GM21737 (cell line): ENCODE data around the gene LTF.
"Not testable (repeated sequence)": the region's sequence is repeated elsewhere in the genome, so short reads cannot be mapped to it uniquely, and the experiment has no call there.

Experiments
- ATAC-seq: cut with Tn5 transposase; IDR thresholded peaks from one replicate; pipeline ENCODE4 v1.9.1; 2021; ENCODE audit warnings: mild to moderate bottlenecking, moderate library complexity; ENCODE audit not compliant: unreplicated experiment

Gene LTF

GRCh38 chr3:46416811-46417510 lies 47.7 kb downstream of the LTF start:
- ATAC-seq = no peak

- ATAC-seq = no peak
Measured at GRCh38 chr3:46416125-46416810, 48.4 kb downstream of the LTF start.

DNA sequence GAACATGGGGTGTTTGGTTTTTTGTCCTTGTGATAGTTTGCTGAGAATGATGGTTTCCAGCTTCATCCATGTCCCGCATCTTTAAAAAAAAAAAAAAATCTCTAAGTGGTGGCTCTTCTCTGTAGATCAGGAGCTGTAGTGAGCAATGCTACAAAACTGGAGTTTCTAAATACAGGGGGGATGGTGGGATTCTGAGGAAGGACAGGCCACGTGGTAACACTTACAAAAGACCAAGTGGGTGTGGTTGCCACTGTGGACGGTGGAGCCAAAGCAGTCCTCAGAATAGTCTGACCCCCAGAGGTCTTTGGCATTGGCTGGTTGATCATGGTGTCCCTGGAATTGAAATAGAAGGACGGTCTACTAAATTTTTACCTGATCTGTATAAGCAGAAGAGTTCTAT lies 50.0 kb downstream of the LTF start:
- no peak for ATAC-seq

DNA sequence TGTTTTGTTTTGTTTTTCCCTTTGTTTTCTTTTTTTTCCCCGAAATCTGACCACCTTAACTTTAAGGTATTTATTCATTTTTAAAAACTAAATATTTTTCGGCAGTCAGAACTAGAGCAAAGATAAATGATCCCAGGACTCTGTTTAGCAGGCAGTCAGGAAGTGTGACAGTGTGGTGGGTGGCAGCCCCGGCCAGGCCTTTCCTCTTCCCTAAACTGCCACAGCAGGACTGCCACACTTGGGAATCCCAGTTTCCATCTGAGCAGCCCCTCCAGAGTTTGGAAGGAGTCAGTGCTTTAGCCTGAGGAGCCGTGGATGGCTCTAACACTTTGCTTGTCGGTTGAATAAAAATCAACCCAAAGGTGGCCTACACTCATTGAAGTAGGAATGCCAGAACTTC lies 50.8 kb downstream of the LTF start:
- no peak for ATAC-seq

DNA sequence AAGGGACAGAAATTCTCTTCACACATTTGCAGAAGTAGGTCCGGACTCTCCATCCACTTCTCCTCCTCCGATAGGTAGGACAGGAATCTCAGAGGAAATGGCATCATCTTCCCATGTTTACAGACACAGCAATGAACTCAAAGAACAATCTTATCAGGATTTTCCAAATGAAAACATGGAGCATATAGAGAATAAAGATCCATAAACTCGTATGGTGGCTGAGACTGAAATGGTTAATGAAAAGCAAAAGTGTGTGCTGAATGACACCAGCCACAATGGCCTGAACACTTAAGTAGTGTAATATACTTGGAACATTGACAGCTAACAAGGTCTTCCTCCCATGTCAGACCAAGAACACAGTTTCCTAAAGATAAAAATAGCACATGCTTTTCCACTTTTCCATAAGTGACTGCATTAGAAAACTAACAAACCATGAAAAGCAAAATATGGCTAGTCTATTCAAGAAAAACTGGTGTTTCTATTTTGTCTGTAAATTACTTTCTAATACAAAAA lies 51.9 kb downstream of the LTF start:
- ATAC-seq = no peak

DNA sequence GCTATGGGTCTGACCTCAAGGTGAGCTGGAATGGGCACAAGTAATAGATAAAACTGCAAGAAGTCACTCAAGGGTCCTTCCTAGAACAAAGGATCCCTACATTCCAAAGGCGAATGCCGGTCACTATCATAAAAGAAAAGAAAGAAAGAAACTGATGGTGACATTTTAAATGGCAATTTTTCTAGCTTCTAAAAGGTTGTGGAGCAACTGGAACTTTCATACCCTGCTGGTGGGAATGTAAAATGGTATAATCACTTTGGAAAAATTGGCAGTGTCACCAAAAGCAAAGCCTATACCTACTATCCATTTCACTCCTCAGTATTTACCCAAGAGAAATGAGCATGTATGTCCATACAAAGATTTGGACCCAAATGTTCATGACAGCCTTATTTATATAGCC lies 53.4 kb downstream of the LTF start:
- ATAC-seq = no peak

DNA sequence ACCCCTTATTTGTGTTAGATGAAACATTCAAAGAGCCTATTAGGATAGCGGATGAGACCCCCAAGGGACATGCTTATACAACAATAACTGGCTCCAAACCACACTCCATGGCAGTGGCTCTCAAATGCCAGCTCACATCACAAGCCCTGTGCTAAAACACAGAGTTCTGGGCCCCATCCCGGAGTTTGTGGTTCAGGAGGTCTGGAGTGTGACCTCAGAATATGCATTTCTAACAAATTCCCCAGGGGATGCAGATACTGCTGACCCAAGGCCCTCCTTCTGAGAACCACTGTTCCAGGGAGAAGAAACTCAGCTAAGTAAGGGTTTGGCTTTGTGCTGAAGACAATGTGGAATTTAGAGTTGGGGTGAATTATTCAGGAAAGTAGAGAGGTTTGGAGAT lies 54.0 kb downstream of the LTF start:
- no peak for ATAC-seq

GRCh38 chr3:46409739-46410489 lies 54.8 kb downstream of the LTF start:
- ATAC-seq = no peak

GRCh38 chr3:46408853-46409252 lies 55.9 kb downstream of the LTF start:
- no peak for ATAC-seq

DNA sequence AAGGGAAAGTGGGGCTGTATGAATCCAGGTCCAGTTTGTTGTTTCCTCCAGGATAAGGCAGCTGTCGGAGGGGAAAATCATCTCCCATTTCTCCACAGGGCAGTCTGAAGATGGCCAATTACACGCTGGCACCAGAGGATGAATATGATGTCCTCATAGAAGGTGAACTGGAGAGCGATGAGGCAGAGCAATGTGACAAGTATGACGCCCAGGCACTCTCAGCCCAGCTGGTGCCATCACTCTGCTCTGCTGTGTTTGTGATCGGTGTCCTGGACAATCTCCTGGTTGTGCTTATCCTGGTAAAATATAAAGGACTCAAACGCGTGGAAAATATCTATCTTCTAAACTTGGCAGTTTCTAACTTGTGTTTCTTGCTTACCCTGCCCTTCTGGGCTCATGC lies 56.7 kb downstream of the LTF start:
- no peak for ATAC-seq

DNA sequence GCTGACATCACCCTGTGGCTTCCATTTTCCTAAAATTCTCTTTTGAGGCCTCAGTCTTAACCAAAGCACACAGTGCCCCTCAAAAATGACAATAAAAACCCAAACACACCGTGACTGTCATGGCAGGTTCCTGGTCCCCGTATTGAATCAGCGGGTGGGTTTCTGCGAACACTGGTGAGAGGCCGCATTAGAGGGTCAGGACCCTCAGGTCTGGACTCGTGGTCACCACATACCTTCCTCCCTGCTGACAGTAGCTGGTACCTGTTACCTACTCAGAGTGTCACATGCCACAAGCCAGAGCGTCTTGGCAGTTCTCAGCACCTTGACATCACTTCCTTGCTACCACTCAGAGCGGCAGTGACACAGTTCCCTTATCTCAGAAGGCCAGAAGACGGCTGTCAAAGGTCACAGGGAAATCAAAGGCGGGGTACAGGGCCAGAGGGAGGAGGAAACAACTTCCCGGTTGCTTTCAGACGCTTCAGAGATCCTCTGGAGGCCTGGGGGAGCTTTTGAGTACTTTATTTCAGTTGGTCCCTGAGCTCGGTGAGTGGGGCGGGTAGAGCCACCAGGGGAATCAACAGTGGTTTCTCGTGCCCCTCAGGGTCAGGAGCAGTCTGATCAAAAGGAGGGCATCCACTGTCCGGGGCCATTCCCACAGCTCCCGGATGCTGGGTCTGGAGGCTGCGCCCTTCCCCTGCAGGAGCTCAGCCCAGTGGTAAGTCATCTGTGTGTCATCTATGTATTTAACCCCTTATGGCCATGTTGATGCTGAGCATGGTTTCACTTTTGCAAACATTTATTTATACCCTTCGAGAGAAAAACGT lies 57.7 kb downstream of the LTF start, which contains the start of the genes CCR5AS and CCRL2:
Gene CCR5AS, minus strand, starts transcription at position 279 of the 824 bp plus-strand sequence.
Gene CCRL2, plus strand, starts transcription at position 472 of the 824 bp plus-strand sequence. CDS start 821 bp downstream, outside the sequence.
- ATAC-seq = peak; percentile 60

DNA sequence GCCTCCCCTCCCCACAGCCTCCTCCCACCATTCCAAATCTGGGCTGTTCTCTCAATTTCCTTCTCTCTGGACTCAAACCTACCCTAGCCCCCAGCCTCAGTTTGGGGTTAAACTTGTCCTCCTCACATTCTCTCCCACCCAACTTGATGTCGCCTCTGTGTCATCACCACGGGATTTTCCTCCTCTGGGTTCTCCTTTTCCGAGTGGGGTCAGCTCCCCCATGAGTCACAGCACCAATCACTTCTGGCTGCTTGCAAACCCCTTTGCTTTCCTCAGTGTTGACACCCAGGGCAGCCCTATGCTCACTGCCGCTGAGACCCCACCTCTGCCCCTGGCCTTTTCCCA lies 58.3 kb downstream of the LTF start:
- no peak for ATAC-seq

DNA sequence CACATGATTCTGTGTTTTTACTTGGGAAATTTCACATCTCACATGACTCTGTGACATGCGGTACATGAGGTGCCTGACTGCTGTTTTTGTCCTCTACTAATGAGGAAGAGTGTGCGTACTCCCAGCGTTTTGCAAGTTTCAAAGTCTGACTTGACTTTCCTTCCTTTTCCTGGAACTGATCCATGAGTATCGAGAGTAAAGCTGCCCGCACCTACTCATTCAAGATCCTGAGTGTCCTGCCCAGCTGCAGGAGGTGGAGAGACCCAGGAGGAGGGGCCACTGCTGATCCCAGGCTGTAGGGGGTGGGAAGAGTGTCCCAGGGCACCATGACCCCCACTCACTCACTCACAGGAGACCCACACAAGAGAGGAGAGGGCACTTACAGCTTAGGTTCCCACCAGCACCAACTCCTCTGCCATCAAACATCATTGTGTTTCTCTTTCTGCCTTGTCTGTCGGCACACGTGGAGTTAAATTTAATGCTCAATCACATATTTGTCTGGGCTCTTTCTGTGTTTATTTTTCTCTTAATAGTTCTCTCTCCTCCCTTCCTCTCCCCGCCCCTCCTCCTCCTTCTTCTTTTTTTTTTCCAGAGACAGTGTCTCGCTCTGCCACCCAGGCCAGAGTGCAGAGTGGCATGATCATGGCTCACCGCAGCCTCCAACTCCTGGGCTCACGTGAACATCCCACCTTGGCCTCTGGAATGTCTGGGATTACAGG lies 59.2 kb downstream of the LTF start:
- ATAC-seq = no peak

DNA sequence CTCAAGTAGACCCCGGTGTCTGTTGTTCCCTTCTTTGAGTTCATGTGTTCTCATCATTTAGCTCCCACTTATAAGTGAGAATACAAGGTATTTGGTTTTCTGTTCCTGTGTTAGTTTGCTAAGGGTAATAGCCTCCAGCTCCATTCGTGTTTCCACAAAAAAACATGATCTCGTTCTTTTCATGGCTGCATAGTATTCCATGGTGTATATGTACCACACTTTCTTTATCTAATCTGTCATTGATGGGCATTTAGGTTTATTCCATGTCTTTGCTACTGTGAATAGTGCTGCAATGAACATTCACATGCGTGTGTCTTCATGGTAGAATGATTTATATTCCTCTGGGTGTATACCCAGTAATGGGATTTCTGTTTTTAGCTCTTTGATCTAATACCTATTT lies 61.8 kb downstream of the LTF start:
- not testable (repeated sequence) for ATAC-seq

DNA sequence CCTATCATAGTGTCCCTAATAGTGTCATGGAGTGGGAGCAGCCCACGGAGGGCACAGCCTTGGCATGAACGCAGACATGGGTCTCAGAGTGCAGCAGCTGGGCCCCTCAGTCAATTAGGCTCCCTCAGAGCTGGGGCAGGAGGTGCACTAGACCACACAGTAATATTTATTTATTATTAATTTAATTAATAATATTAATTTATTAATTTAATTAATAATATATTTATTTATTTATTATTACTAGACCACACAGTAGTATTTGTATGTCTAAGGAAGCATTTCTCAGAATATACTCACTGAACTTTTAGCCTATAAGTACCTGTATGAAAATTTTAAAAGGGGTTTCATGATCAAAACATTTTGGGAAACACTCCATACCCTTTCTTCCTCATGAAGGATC lies 63.1 kb downstream of the LTF start:
- ATAC-seq = no peak

DNA sequence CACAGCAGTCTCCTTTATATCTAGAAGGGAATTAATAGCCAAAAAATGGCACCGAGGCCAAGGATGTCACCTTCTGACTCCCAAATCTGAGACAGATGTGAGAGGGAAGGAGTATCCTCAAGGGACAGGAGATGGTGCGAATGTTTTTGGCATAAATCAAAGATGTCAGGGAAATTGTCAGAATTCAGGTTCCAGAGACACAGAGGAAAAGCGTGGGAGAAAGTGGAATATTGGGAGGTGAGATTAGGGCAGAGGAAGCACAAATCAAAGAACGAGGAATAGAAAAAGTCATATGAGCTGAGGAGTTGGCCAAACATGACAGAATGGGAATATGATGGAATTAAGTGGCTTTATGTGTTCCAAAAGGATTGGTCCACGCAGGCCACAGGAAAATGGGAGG lies 63.9 kb downstream of the LTF start:
- no peak for ATAC-seq

DNA sequence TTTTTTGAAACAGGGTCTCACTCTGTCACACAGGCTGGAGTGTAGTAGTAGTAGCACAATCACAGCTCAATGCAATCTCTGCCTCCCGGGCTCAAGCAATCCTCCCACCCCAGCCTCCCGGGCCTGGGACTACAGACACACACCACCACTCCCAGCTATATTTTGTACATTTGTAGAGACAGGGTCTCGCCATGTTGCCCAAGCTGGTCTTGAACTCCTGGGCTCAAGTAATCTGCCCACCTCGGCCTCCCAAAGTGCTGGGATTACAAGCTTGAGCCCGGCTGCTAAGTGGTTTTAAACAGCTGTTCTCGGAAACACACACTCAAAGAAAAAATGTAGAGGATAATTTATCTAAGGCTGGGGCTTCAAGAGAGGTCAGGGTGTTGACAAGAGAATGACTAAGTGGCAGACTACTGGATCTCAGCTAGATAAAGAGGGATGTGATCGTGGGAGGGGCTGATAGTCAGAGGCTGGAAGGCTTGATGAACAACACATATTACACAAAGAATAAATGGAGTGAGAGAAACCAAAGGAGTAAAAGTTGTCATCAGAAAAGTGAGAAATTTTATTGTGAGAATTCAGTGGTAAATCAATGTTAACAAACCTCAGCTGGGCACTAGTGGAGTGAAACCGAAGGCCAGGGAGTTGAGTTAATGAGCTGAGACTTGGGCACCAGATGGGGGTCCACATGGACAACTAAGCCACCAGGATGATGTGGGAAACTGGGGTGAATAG lies 64.5 kb downstream of the LTF start:
- no peak for ATAC-seq

DNA sequence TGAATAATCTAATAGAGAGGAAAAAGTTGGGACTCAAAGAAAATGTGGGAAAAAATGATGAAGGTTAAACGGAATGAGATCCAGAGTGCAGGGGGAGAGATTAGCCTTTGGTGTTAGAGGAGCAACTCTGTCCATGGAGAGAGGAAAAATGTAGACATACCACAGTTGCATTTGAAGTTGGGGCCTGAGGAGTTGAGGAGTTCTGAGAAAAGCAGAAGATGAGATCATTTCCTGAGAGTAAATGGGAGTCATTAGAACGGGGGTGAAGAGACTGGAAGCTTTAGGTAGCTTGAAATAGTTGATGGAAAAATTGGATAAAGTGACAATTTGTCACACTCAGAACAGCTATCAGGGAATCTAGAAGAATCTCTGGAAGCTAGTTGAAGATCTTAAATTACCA lies 65.1 kb downstream of the LTF start:
- ATAC-seq = no peak

DNA sequence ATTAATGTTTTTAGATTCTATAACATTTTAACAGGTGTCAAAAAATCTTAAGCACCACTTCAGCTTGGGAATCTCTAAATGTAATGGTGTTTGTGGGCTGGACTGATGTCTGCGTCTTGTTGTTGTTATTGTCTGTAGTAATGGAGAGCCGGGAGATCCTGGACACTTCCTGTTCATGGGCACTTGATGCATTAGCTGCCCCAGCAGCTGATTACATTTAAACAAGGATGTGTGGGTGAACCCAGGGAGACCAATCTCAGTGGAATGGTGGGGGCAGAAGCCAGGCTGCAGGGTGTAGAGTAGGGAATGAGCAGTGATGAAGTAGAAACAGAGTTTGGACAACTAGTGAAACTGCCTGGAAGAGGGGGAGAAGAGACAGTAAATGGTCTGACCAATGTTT lies 65.6 kb downstream of the LTF start:
- ATAC-seq = no peak
